H1 (cell line): ENCODE measurements around the gene OXER1. TPM values are rescaled to one million over a fixed set of nuclear protein-coding genes. Genes with fewer than 3 reads are reported as not detected.

ENCODE experiments used
- CTCF ChIA-PET: fragments of 300-600 bp; sonication (Branson Sonifier 250); formaldehyde crosslinking; loops from one replicate; lab custom pipeline; 2021; ENCODE audit not compliant: partially characterized antibody; lab: Charles Lee
- POLR2A ChIA-PET: fragments of 300-600 bp; sonication (Branson Sonifier 250); formaldehyde crosslinking; loops from one replicate; lab custom pipeline; 2021; ENCODE audit warnings: inconsistent platforms; ENCODE audit not compliant: partially characterized antibody; lab: Charles Lee
- DNase-seq, 2 experiments: peaks; one replicate each; pipeline versions ENCODE4 v3.0.0 to v3.0.0-alpha.2; 2010 to 2022; ENCODE audit warnings: low spot score in 2 of 2, low read depth in 1 of 2, mixed read lengths in 1 of 2
- FAIRE-seq: peaks from 2 replicates; lab custom pipeline; 2011; peaks lifted over from hg19 to GRCh38; lab: Jason Lieb, UNC
- H2AFZ ChIP-seq: 2 replicates; pipeline ENCODE4 v1.8.1; 2012; ENCODE audit warnings: low read length, inconsistent platforms
- H2AK5ac ChIP-seq: 2 replicates; pipeline ENCODE4 v1.6.1; 2013; ENCODE audit warnings: low read depth, low read length
- H2BK120ac ChIP-seq: replicated peaks from 2 replicates; pipeline ENCODE3; 2013; ENCODE audit warnings: low read depth, low read length, inconsistent platforms
- H2BK12ac ChIP-seq: 2 replicates; pipeline ENCODE4 v1.6.1; 2013; ENCODE audit warnings: low read depth, low read length
- H2BK15ac ChIP-seq: 2 replicates; pipeline ENCODE4 v1.6.1; 2013; ENCODE audit warnings: low read length
- H2BK20ac ChIP-seq: 2 replicates; pipeline ENCODE4 v1.6.1; 2013; ENCODE audit warnings: low read length
- H2BK5ac ChIP-seq: 2 replicates; pipeline ENCODE4 v1.6.1; 2013; ENCODE audit warnings: low read depth, low read length
- H3K14ac ChIP-seq: 2 replicates; pipeline ENCODE4 v1.6.1; 2013; ENCODE audit warnings: inconsistent platforms; ENCODE audit not compliant: insufficient read length
- H3K18ac ChIP-seq: 2 replicates; pipeline ENCODE4 v1.6.1; 2013; ENCODE audit warnings: low read length; ENCODE audit errors: extremely low read depth
- H3K23ac ChIP-seq: 2 replicates; pipeline ENCODE4 v1.6.1; 2013; ENCODE audit warnings: inconsistent platforms; ENCODE audit not compliant: insufficient read length
- H3K23me2 ChIP-seq: 2 replicates; pipeline ENCODE4 v1.6.1; 2013; ENCODE audit warnings: low read depth, low read length
- H3K27ac ChIP-seq: 2 replicates; pipeline ENCODE4 v1.6.1; 2011; ENCODE audit warnings: low read depth, low read length, inconsistent platforms
- H3K27me3 ChIP-seq, 4 experiments: replicated peaks in 1 of 4; 1 replicate in 1 of 4; 2 replicates in 3 of 4; pipeline versions ENCODE4 v1.6.1 to v1.8.1; 2011 to 2013; ENCODE audit warnings: low read length in 3 of 4, mild to moderate bottlenecking in 3 of 4, inconsistent platforms in 2 of 4, mixed read lengths in 2 of 4, moderate library complexity in 1 of 4; ENCODE audit not compliant: control insufficient read depth in 3 of 4, insufficient read depth in 3 of 4; ENCODE audit errors: extremely low read depth in 1 of 4
- H3K36me3 ChIP-seq, 4 experiments: 2 replicates each; pipeline versions ENCODE4 v1.6.1 to v1.8.1; 2011 to 2013; ENCODE audit warnings: mild to moderate bottlenecking in 4 of 4, low read length in 3 of 4, moderate library complexity in 2 of 4, control low read depth in 1 of 4, inconsistent platforms in 1 of 4; ENCODE audit not compliant: insufficient read depth in 4 of 4, control insufficient read depth in 2 of 4
- H3K4ac ChIP-seq: replicated peaks from 2 replicates; pipeline ENCODE3; 2013; ENCODE audit warnings: low read length, low read depth, mixed read lengths, inconsistent platforms; ENCODE audit not compliant: insufficient read length
- H3K4me1 ChIP-seq, 4 experiments: replicated peaks in 1 of 4; 1 replicate in 1 of 4; 2 replicates in 3 of 4; pipeline versions ENCODE4 v1.6.1 to v1.8.1; 2011 to 2013; ENCODE audit warnings: low read length in 3 of 4, inconsistent platforms in 2 of 4, mixed read lengths in 1 of 4; ENCODE audit not compliant: insufficient read depth in 4 of 4, control insufficient read depth in 3 of 4
- H3K4me2 ChIP-seq, 2 experiments: 2 replicates each; pipeline versions ENCODE4 v1.6.1 to v1.8.1; 2011 to 2013; ENCODE audit warnings: low read depth in 2 of 2, low read length in 2 of 2, control low read depth in 1 of 2, inconsistent platforms in 1 of 2, mild to moderate bottlenecking in 1 of 2; ENCODE audit not compliant: insufficient read depth in 1 of 2
- H3K4me3 ChIP-seq, 4 experiments: fragments of 200-600, 300-600 bp in 1 of 4; sonication (generic), shearing (Covaris generic), sonication (Bioruptor Twin) in 1 of 4; 2 replicates each; pipeline versions ENCODE4 v1.5.1 to v1.8.1; 2011 to 2016; ENCODE audit warnings: low read length in 4 of 4, low read depth in 3 of 4, control low read depth in 2 of 4, inconsistent platforms in 2 of 4, mild to moderate bottlenecking in 2 of 4, mixed read lengths in 1 of 4, moderate library complexity in 1 of 4; ENCODE audit not compliant: insufficient read depth in 2 of 4; ENCODE audit errors: extremely low read depth in 1 of 4
- H3K56ac ChIP-seq: replicated peaks from 2 replicates; pipeline ENCODE3; 2013; ENCODE audit warnings: low read depth, mild to moderate bottlenecking, mixed read lengths, low read length, inconsistent platforms; ENCODE audit not compliant: insufficient read length
- H3K79me1 ChIP-seq: 2 replicates; pipeline ENCODE4 v1.6.1; 2013; ENCODE audit warnings: low read depth, low read length, control low read depth
- H3K79me2 ChIP-seq, 2 experiments: 2 replicates each; pipeline versions ENCODE4 v1.6.1 to v1.8.1; 2012 to 2013; ENCODE audit warnings: low read length in 2 of 2, mild to moderate bottlenecking in 2 of 2, inconsistent platforms in 1 of 2; ENCODE audit not compliant: insufficient read depth in 2 of 2, control insufficient read depth in 1 of 2
- H3K9ac ChIP-seq, 4 experiments: replicated peaks in 1 of 4; 1 replicate in 1 of 4; 2 replicates in 3 of 4; pipeline versions ENCODE4 v1.6.1 to v1.8.1; 2011 to 2013; ENCODE audit warnings: low read depth in 3 of 4, low read length in 3 of 4, control low read depth in 2 of 4, mild to moderate bottlenecking in 2 of 4, moderate library complexity in 2 of 4, inconsistent platforms in 1 of 4; ENCODE audit errors: extremely low read depth in 1 of 4
- H3K9me3 ChIP-seq, 2 experiments: 2 replicates each; pipeline versions ENCODE4 v1.6.1 to v1.8.1; 2012 to 2013; ENCODE audit warnings: mild to moderate bottlenecking in 2 of 2, moderate library complexity in 2 of 2, control low read depth in 1 of 2, inconsistent platforms in 1 of 2, low read depth in 1 of 2, low read length in 1 of 2, mixed read lengths in 1 of 2; ENCODE audit not compliant: insufficient read depth in 2 of 2
- H4K20me1 ChIP-seq, 2 experiments: replicated peaks in 1 of 2; 2 replicates each; pipeline versions ENCODE3 to v1.8.1; 2011 to 2013; ENCODE audit warnings: inconsistent platforms in 2 of 2, low read length in 2 of 2, mild to moderate bottlenecking in 1 of 2; ENCODE audit not compliant: insufficient read depth in 2 of 2, control insufficient read depth in 1 of 2
- H4K5ac ChIP-seq: 2 replicates; pipeline ENCODE4 v1.6.1; 2013; ENCODE audit warnings: low read length, low read depth, mixed read lengths, inconsistent platforms; ENCODE audit not compliant: insufficient read length
- H4K8ac ChIP-seq: 2 replicates; pipeline ENCODE4 v1.8.0; 2013; ENCODE audit warnings: mild to moderate bottlenecking, moderate library complexity, low read length, inconsistent platforms; ENCODE audit not compliant: insufficient read depth; ENCODE audit errors: extremely low read depth
- H4K91ac ChIP-seq: replicated peaks from 2 replicates; pipeline ENCODE3; 2013; ENCODE audit warnings: low read length, mixed read lengths, inconsistent platforms; ENCODE audit not compliant: insufficient read length
- CHD1 ChIP-seq: IDR thresholded peaks from 2 replicates; pipeline ENCODE4 v1.6.1; 2012; ENCODE audit warnings: low read depth, low read length, improper control_type of control experiment
- CTBP2 ChIP-seq: IDR thresholded peaks from 2 replicates; pipeline ENCODE4 v1.7.0; 2011; ENCODE audit warnings: borderline replicate concordance, mild to moderate bottlenecking, moderate library complexity, mixed read lengths, low read length; ENCODE audit not compliant: insufficient read depth, insufficient read length
- HDAC6 ChIP-seq: IDR thresholded peaks from one replicate; pipeline ENCODE4 v1.7.1; 2012; ENCODE audit warnings: low read depth, mild to moderate bottlenecking, inconsistent platforms, low read length, moderate library complexity
- NANOG ChIP-seq: IDR thresholded peaks from 2 replicates; pipeline ENCODE4 v1.6.1; 2011; ENCODE audit warnings: low read length, low read depth, mild to moderate bottlenecking, inconsistent platforms; ENCODE audit not compliant: insufficient read depth, poor library complexity, severe bottlenecking
- POLR2AphosphoS5 ChIP-seq: IDR thresholded peaks from 2 replicates; pipeline ENCODE4 v1.6.1; 2011; ENCODE audit warnings: low read depth, low read length
- POU5F1 ChIP-seq: IDR thresholded peaks from 2 replicates; pipeline ENCODE4 v1.6.1; 2011; ENCODE audit warnings: low read depth, mild to moderate bottlenecking, low read length, moderate library complexity
- RFX5 ChIP-seq: IDR thresholded peaks from 2 replicates; pipeline ENCODE4 v1.6.1; 2011; ENCODE audit warnings: low read depth, low read length, improper control_type of control experiment, borderline replicate concordance
- RXRA ChIP-seq: IDR thresholded peaks from 2 replicates; pipeline ENCODE4 v1.6.1; 2011; ENCODE audit warnings: low read depth, mild to moderate bottlenecking, low read length, moderate library complexity; ENCODE audit not compliant: insufficient read depth
- SIX5 ChIP-seq: IDR thresholded peaks from 2 replicates; pipeline ENCODE4 v1.6.1; 2011; ENCODE audit warnings: mild to moderate bottlenecking, low read depth, low read length
- SP2 ChIP-seq: IDR thresholded peaks from 2 replicates; pipeline ENCODE4 v1.6.1; 2012; ENCODE audit warnings: mild to moderate bottlenecking, low read length, inconsistent platforms
- SP4 ChIP-seq: IDR thresholded peaks from 2 replicates; pipeline ENCODE4 v1.6.1; 2012; ENCODE audit warnings: low read length, inconsistent platforms
- ZNF274 ChIP-seq: IDR thresholded peaks from 2 replicates; pipeline ENCODE4 v1.7.0; 2012; ENCODE audit warnings: low read length, borderline replicate concordance; ENCODE audit errors: extremely low read depth
- polyA plus RNA-seq, 7 experiments: library from polyadenylated mRNA; depleted of rRNA in 3 of 7; stranded (reverse) in 5 of 7; unstranded in 2 of 7; fragments of >200 nt in 5 of 7; fragments of 200-250 nt in 2 of 7; gene quantifications; 1 replicate in 5 of 7; 2 replicates in 1 of 7; 4 replicates in 1 of 7; pipeline versions ENCODE4 v1.2.1 to v1.2.3, GENCODE V29; 2011 to 2013; ENCODE audit warnings: missing spikeins in 2 of 7, mixed read lengths in 2 of 7
- total RNA-seq: library from RNA; stranded (reverse); fragmentation: NEBNext Ultra II Directional; extraction: Animal tissue kit (Norgen Biotek cat#: 25700); gene quantifications from 2 replicates; pipeline ENCODE4 v1.2.1, GENCODE V29; 2021

Gene OXER1
- total and polyA plus RNA-seq, 2 of the 8 experiments (the other 6 are each of a cell fraction or from before 2014, with no cell fraction given) = 1.2 to 2.9 TPM

DNA sequence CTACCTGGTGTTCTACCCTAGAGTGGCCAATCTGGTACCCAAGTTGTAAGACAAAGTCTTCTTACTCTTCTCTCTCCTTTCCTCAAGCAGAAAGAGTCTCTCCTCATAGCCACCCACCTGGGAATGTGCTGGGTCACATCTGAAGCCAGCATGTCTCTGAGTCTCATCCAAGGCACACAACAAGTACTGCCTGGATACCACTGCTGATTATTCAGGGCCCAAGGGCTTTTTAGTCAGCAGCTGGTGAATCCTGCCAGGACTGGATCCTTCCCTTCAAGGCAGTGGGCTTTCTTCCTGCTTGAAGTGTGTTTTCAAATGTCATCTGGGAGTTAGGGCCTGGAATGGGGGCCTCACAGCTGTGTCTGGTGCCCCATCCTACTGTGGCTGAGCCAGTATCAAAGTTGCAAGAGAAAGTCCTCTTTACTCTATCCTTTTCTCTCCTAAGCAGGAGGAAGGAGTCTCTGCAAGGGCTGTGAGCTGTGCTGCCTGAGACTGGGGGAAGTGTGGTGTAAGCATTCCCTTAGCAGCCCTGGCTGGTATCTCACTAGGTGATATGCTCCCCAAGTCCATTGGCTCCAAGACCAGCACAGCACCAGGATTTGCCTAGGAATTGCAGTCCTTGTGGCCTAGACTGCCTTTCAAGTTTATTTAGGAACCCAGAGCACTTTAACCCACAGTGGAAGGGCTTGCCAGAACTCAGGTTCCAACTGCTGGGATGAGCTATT lies 27.2 kb downstream of the OXER1 start:
- no peak overlapping the region for H2BK5ac ChIP-seq
- H3K23ac ChIP-seq = no peak overlapping the region
- no peak overlapping the region for H2BK20ac ChIP-seq
- H3K18ac ChIP-seq = no peak overlapping the region
- no peak for FAIRE-seq
- no peak overlapping the region for H2BK120ac ChIP-seq
- no peak overlapping the region for H3K56ac ChIP-seq
- H4K91ac ChIP-seq = no peak overlapping the region
- 0 out of 2 replicates have a peak overlapping the region, but pooled peaks have one; percentile 39 for H3K27ac ChIP-seq
- no peak overlapping the region for H2AK5ac ChIP-seq
- no peak overlapping the region for H3K4ac ChIP-seq
- ChIA-PET CTCF (interaction anchor here (1.3 kb wide), 1 partner anchor 10 kb away, joined by 3 read pairs; no protein-coding TSS in a partner anchor), POLR2A (no interaction called here)
- H3K4me1 ChIP-seq = peaks cover 0 to 4% (median 2%) of the 10 kb centered on the region in 4 experiments; a peak in 1 of 7 replicates
- no peak overlapping the region for H2AFZ ChIP-seq
- no peak overlapping the region for H3K4me2 ChIP-seq
- peaks cover 4% of the 10 kb centered on the region; the same call in 1 of the 2 replicates for H3K79me1 ChIP-seq
- H4K20me1 ChIP-seq = no peaks in the 10 kb centered on the region
- H4K5ac ChIP-seq = no peak overlapping the region
- H2BK15ac ChIP-seq = no peak overlapping the region
- H3K36me3 ChIP-seq = peaks cover 0 to 15% (median 1%) of the 10 kb centered on the region in 4 experiments; a peak in 4 of 8 replicates
- no peak for DNase-seq
- no peaks in the 10 kb centered on the region for H3K27me3 ChIP-seq
- no peak overlapping the region for H3K4me3 ChIP-seq
- no peaks in the 10 kb centered on the region for H3K79me2 ChIP-seq
- no peak overlapping the region for H2BK12ac ChIP-seq
- H3K23me2 ChIP-seq = no peaks in the 10 kb centered on the region
- H3K9me3 ChIP-seq = peaks cover 0 to 2% of the 10 kb centered on the region in 2 experiments; a peak in 1 of 4 replicates
- H3K9ac ChIP-seq = no peak overlapping the region
- H4K8ac ChIP-seq = no peak overlapping the region; the same call in 1 of the 2 replicates
- no peak overlapping the region for H3K14ac ChIP-seq
- TF ChIP-seq CHD1 = no peak
- no peak for TF ChIP-seq NANOG
- TF ChIP-seq RXRA = no peak
- TF ChIP-seq RFX5 = no peak
- TF ChIP-seq HDAC6 = no peak
- TF ChIP-seq SP4 = no peak
- no peak for TF ChIP-seq POU5F1
- no peak for TF ChIP-seq CTBP2
- TF ChIP-seq POLR2AphosphoS5 = no peak
- no peak for TF ChIP-seq ZNF274
- no peak for TF ChIP-seq SIX5
- TF ChIP-seq SP2 = no peak
